Measurements from ENCODE around the gene CST9.

DNA sequence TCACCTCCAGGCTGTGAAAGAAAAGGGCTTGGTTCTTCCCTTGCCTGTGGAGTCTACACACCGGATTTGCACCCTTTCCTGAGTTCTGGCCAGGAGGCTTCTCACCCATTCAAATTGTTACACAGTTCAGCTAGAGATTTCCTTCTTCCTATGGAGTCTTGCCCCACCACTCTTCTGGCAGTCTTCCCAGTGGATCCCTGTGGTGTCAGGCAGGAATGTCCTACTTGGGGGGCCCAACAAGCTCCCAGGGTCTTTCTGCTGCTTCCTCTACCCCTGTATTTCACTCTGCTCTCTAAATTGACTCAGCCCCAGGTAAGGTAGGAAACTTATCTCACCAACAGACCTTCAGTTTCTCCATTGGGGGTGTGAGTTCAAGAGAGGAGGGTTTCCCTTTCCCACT, 23.4 kb downstream of the CST9 start:
- no peak for TF ChIP-seq SIN3A (IDR thresholded peaks at IDR 0.05; ENCODE audit: borderline replicate concordance, insufficient read depth, low read depth, low read length)
- TF ChIP-seq, protein P1, sequence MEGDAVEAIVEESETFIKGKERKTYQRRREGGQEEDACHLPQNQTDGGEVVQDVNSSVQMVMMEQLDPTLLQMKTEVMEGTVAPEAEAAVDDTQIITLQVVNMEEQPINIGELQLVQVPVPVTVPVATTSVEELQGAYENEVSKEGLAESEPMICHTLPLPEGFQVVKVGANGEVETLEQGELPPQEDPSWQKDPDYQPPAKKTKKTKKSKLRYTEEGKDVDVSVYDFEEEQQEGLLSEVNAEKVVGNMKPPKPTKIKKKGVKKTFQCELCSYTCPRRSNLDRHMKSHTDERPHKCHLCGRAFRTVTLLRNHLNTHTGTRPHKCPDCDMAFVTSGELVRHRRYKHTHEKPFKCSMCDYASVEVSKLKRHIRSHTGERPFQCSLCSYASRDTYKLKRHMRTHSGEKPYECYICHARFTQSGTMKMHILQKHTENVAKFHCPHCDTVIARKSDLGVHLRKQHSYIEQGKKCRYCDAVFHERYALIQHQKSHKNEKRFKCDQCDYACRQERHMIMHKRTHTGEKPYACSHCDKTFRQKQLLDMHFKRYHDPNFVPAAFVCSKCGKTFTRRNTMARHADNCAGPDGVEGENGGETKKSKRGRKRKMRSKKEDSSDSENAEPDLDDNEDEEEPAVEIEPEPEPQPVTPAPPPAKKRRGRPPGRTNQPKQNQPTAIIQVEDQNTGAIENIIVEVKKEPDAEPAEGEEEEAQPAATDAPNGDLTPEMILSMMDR (IDR thresholded peaks at IDR 0.05): no peak
- TF ChIP-seq POLR2AphosphoS5 (IDR thresholded peaks at IDR 0.05; ENCODE audit: low read depth, low read length): no peak
- no peak for TF ChIP-seq TCF7L2 (IDR thresholded peaks at IDR 0.05; ENCODE audit: low read depth, low read length)

All from Panc1 (cell line).